HCEC 1CT (cell line): ENCODE measurements around the gene LTA.
"Not testable (repeated sequence)": the region's sequence is repeated elsewhere in the genome, so short reads cannot be mapped to it uniquely, and the experiment has no call there.

Experiments used
- DNase-seq: peaks from one replicate; pipeline ENCODE4 v3.0.0-alpha.2; 2017

Gene LTA

DNA sequence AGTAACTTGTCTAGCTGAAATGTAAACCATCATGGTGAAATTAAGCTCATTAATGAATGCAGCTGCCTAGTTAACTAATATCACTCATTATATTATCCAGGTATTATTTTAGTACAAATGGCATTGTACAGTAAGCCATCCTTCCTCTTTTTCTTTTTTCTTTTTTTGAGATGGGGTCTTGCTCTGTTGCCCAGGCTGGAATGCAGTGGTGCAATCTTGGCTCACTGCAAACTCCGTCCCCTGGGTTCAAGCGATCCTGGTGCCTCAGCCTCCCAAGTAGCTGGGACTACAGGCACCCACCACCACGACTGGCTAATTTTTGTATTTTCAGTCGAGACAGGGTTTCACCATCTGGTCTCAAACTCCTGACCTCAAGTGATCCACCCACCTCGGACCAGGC is 18.6 kb downstream of the LTA start:
- DNase-seq, result not testable (repeated sequence)

DNA sequence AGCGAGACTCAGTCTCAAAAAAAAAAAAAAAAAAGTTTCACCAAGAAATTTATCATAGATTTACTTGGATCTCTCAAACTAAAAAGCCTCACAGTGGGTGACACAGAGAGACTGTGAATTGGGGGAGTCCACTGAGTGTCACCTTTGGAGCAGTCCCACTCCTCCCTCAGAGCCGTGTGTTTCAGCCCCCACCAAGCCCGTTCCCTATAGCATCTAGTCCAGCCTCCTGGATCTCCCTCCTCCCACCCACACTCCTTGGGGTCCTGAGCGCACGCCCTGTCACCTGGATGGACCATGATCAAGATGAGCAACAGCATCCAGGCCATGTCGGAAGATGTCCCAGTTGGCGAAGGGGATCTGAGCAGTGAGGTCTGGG is 20.3 kb downstream of the LTA start:
- DNase-seq, result no peak

DNA sequence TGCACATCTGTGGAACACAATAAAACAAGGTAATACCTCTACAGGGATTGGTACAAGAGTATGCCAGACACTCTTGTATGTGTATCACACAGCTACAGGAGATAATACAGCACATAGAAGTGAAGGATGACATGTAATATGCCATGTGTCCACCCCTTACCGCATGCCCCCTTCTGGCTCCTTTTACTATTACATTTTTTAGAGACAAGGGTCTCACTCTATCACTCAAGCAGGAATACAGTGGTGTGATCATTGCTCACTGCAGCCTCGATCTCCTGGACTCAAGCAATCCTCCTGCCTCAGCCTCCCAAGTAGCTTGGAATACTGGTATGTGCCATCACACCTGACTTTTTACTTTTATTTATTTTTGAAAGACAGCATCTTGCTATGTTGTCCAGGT is 24.9 kb downstream of the LTA start:
- DNase-seq, result peak; percentile 26

DNA sequence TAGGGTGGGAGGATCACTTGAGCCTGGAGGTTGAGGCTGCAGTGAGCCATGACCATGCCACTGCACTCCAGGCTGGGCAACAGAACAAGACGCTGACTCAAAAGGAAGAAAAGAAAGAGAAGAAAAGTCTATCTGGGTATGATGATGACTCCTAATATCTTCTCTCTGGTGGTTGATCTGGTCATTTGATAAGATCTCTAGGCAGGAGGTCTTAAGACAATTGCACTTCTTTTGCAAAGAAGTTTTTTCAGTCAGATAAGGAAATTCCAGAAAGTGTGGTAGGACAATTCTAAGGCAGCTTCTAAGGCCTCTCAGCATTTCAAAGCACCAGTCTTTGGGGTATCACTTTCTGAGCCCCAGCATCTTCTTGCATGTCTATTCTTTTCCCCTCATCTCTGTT is 35.2 kb downstream of the LTA start:
- DNase-seq, result no peak

DNA sequence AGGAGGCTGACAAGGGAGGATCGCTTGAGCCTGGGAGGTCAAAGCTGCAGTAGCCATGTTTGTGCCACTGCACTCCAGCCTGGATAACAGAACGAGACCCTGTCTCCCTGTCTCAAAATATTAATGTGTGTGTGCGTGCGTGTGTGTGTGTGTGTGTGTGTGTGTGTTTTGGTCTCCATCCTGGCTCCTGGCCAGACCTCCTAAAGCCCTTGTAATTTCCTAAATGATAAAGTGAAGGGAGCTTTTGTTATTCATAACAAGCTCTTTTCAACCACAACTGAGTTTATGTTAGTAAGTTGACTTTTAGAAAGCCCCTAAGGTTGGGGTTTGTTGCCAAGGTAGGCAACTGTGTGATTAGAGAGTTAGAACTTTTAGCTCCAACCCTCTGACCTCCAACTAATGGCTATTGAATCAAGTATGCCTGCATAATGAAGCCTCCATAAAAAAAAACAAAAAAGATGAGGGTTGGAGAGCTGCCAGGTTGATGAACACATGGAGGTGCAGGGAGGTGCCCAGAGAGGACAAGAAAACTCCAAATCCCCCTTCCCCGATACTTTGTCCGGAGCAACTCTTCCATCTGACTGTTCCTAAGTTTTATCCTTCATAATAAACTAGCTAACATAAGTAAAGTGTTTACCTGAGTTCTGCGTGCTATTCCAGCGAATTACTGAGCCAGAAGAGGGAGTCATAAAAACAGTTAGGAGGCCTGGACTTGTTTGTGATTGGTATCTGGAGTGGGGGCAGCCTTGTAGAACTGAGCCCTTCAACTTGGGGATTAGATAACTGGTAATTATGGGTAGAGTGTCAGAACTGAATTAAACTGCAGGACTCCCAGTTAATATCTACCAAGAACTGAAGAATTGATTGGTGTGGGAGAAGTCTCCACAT is 37.7 kb downstream of the LTA start:
- no peak for DNase-seq

DNA sequence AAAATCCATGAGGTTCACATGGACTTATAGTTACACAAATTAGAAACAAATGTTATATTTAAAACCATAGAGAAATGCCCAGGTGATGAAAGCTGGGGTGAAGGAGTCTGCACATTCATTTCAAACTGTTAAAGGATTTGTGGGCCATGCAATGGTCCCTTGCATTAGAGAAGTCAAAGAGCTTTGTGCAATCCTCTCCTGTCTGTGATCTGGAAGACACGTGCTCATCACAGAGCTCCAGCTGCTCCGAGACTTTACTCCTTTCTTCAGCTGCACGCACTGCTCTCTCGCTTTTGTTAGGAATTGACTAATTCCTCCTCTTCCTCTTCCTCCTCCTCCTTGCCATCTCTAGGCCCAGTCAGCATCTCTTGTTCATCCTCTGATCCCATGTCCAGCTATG is 38.9 kb downstream of the LTA start:
- DNase-seq, result no peak

DNA sequence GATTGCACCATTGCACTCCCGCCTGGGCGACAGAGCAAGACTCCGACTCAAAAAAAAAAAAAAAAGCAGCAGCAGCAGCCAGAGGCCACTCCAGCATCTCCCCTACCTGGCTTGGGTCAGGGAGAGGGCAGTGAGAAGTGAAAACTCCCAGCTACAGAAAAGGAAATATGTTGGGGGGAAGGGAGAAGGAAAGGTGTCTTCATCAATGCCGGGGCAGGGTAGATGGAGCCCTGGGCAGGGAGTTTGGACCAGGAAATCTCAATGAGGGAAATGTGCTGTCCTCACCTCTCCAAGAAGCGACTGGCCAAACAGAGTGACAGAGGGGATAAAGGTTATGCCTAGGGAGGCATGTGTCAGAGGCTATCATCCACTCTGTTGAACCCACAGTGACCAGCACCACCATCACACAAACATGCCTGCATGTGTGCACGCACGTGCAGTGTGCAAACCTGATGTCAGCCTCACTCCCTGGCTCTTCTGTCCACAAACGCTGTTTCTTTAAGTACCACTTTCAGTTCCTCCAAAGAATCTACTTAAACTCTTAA is 42.1 kb downstream of the LTA start:
- no peak for DNase-seq

DNA sequence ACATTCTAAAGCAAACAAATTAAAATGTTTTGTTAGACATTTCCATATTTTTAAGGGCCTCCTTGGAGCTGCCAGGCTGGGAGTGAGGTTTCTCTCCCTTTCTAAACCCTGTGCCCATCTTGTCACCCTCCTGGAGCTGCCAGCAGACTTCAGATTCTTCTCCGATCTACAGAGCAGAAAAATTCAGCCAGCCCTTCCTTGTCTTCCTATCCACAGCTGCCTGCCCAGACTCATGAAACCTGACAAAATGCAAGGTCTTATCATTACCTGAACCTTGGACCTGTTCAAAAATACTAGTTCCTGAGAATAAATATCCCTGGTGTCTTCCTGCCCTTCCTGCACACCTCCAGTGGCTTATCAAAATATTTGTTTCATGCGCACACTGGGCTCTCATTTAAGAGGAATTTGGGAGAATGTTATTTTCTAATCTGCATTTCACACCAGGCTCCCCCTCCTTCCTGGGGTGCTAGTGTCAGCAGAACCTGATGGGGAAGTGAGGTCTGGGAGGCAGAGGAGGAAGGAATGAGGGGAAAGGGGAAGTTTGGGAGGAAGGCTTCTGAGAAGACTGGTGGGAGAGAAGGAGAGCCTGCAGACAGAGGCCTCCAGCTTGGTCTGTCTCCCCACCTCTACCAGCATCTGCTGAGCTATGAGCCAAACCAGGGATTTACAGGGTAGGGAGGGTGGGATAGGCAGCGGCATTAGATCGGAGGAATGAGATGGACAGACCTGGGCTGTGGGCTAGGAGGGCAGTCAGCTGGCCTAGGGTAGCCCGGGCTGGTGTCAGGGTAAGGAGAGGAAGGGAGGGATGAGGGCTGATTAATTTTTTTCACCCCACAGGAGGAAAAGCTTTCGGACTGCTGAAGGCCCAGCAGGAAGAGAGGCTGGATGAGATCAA is 42.8 kb downstream of the LTA start, which contains the start of gene AIF1:
TSS of gene AIF1 (plus strand) at position 551 of the 895 bp plus-strand sequence. CDS start at position 647, 96 bp downstream.
- DNase-seq, result no peak

DNA sequence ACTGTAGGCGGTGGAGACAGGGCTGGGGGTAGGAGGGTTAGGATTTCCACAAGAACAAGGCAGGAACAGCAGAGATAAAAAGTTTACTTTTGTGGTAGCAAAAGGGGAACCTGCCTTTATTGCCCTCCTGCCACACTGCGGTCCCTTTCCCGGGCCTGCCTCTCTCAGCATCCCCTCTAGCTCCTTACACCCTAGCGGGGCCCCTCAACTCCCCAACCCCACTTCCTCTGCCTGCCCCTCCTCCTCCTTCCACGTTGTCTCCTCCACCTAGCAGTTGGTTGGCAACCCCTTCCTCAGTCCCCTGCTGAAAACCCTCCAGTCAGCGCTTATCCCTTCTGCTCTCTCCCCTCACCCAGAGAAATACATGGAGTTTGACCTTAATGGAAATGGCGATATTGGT is 43.7 kb downstream of the LTA start:
- no peak for DNase-seq

DNA sequence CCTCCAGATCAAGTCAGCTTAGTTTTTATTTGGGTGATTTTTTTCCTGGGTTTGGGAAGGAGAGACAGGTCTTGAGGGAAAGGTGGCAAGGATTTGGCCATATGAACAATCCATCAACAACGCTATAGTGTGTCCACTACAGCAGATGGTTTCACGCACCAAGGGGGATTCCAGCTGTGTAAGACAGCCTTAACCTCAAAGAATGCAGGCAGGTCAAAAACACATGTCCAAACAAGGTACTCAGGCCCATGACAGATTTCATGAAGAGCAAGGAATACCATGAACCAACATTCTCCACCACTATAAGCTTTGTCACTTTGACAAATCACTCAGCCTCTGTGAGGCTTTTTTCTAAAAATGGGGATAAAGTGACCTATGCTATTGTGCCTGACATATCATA is 44.9 kb downstream of the LTA start:
- DNase-seq, result no peak

DNA sequence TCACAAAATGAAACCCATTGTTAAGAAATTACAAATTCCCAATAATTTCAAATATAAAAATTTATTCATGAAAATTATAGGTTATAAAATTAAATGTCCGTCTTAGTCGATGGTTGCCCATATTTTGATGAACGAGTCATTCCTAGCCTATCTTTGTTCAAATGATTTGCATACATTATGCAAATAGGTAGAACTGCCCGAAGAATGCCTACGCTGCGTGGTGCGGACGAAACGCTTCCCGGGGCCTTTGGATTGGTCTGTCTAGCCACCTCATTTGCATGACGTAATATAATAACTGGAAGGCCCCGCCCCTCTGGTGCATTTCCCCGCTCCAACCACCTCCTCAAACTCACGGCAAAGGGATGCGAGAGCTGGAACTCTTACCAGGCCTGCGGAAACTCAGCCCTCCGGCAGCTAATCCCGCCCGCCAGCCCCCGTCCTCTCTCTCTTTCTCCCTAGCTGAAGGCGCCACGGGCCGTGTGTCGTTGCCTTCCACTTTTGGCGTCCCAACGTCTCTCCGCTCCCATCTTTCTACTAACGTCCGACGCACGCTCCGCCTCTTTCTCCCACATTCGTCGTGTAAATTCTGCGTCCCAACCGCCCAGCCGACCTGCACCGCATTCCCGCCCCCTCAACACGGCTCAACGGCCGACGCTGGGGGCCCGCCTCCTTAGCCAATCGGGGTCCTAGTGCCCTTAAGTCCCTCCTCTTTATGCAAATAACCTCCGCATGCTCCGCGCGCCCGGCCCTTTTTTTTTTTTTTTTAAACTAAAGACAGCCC is 47.9 kb downstream of the LTA start:
- peak; percentile 100 for DNase-seq

DNA sequence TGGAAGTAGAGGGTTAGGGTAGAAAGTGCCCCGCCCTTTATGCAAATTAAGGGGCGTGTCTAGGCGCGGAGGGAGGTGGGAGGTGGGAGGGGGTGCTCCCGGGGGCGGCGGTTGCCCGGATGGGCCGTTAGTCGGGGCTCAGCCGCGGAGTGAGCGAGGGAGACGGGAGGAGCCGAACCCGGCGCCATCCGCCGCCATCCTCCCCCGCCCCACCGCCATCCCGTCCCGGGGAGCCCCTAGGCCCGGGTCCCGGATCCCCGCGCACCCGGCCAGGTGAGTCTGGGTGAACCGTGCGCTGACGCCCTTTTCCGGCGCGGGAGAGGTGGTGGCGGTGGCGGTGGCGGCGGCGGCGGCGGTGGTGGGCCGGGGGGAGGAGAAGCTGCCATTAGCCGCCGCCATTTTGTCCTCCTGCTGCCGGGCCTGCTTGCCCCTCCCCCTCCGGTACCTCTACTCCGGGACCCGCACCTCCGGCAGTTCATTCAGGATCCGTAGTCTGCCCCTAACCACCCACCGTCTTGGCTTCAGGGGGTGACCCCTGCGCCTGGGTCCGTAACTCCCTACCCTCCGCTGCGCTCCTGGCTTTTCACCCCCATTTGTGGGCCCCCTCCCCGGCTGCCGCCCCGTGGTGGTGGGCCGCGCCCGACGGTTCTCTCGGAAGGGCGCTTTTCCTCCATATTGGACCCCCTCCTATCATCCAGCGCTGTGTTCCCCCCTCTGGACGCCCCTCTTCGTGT is 48.7 kb downstream of the LTA start, which contains the start of gene PRRC2A:
TSS of gene PRRC2A (plus strand) at position 130 of the 734 bp plus-strand sequence. CDS start 2,075 bp downstream, outside the sequence.
- peak; percentile 76 for DNase-seq

DNA sequence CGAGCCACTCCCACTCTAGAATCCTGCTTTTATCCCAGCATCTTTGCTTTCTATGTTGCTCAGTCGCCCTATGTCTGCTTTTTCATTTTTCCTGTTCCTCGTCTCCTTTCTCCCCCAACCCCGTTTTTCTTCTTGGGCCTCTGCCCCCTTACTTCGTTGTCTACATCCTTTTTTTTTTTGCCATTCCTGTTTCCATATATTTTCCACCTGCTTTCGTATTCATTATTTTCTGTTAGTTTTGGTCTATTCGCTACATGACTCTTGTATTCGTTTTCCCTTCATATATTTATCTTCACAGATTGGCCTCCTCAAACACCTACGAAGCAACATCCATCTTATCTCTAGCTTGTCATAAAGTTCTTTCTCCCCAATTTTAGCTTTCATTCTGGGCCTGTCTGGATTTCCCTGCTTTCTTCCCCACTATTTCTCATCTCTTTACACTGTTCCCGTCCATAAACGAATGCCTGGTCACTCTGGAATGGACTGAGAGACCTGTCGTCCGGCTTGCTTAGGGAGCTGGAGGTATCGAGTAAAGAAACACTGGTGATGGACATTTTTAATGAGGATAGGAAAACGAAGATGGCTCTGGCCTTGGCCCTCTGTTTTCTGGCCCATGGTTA is 49.3 kb downstream of the LTA start:
- DNase-seq, result no peak

DNA sequence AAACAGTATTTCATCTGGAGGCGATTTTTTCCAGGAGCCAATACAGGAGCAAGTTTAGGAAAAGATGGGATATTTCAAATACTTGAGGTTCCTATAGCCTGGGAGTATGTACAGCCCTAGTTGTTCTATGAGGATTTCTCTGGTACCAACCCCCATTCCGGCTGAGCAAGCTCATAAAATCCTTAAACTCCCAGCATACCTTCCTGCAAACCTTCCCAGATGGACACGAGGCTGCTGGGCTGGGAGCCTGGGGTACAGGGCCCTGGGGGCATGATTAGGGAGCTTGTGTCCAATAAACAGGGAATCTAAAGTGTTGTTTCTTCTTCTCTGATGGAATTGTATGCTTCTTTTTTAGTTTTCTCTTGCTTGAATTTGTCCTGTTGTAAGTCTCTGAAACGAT is 49.9 kb downstream of the LTA start:
- DNase-seq, result peak; percentile 18

DNA sequence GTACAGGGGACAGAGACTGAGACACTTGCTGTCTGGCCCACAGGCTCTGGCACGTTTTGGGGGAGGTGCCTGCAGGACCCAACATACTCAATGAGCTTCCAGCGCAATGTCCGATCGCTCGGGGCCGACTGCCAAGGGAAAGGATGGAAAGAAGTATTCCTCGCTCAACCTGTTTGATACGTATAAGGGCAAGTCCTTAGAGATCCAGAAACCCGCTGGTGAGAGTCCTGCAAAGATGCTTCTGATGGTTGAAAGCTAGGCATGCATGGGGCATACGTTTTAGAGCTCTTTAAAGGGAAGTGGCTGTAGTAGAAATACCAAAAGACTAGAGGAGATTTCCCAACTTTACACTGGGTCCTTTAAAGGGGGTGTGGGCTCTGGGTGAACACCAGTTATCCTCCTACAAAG is 50.6 kb downstream of the LTA start:
- DNase-seq, result no peak
